Measurements from ENCODE around the gene SSBP3.

DNA sequence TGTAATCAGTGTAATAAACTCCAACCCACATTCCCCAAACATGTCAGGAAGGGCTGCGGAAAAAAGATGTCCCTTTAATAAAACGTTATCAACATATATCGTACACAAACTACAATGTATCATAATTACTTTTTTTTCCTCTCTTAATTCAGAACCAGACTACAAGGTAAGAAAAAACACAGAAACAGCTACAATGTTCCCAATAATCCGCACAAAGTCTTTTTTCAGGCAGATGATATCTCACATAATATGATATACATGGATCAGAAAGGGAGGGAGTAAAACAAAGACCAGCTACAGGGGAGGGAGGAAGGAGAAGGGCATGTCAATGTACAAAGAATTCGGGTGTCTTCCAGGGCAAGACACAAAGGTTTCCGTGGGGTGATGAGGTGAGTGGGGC lies 180.8 kb downstream of the SSBP3 start:
- TF ChIP-seq, protein P1, sequence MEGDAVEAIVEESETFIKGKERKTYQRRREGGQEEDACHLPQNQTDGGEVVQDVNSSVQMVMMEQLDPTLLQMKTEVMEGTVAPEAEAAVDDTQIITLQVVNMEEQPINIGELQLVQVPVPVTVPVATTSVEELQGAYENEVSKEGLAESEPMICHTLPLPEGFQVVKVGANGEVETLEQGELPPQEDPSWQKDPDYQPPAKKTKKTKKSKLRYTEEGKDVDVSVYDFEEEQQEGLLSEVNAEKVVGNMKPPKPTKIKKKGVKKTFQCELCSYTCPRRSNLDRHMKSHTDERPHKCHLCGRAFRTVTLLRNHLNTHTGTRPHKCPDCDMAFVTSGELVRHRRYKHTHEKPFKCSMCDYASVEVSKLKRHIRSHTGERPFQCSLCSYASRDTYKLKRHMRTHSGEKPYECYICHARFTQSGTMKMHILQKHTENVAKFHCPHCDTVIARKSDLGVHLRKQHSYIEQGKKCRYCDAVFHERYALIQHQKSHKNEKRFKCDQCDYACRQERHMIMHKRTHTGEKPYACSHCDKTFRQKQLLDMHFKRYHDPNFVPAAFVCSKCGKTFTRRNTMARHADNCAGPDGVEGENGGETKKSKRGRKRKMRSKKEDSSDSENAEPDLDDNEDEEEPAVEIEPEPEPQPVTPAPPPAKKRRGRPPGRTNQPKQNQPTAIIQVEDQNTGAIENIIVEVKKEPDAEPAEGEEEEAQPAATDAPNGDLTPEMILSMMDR (IDR thresholded peaks at IDR 0.05) = no peak
- TF ChIP-seq EP300 (IDR thresholded peaks at IDR 0.05; ENCODE audit: borderline replicate concordance in 1 of 2, low read depth in 1 of 2, low read length in 1 of 2) = peak in 1 of 2 experiments; percentile 66; a peak in 1 of 4 replicates
- TF ChIP-seq ELF1 (IDR thresholded peaks at IDR 0.05) = no peak
- TF ChIP-seq POLR2AphosphoS5 (IDR thresholded peaks at IDR 0.05; ENCODE audit: low read depth, low read length) = no peak
- TF ChIP-seq RCOR1 (IDR thresholded peaks at IDR 0.05; ENCODE audit: low read length) = no peak
- no peak for TF ChIP-seq RXRA (IDR thresholded peaks at IDR 0.05; ENCODE audit: borderline replicate concordance, low read depth)
- TF ChIP-seq USF2 (IDR thresholded peaks at IDR 0.05; ENCODE audit: borderline replicate concordance, low read depth, low read length) = no peak
- TF ChIP-seq USF1 (IDR thresholded peaks at IDR 0.05; ENCODE audit: borderline replicate concordance, low read depth) = no peak
- no peak for TF ChIP-seq NRF1 (IDR thresholded peaks at IDR 0.05; ENCODE audit: low read depth, low read length)
